HG03095 (cell line): ENCODE measurements around the gene GRM6.
A peak's percentile ranks its signal among the peaks of the same experiment; 100 is the strongest.

ENCODE experiments used
- ATAC-seq: cut with Tn5 transposase; IDR thresholded peaks from one replicate; pipeline ENCODE4 v1.9.1; 2021; ENCODE audit warnings: moderate library complexity; ENCODE audit not compliant: unreplicated experiment

Gene GRM6

GRCh38 chr5:178994580-178995340 is at the start of gene GRM6:
TSS of gene GRM6 (minus strand) at chr5:178995320. CDS start at chr5:178994944, 376 bp downstream.
- ATAC-seq = no peak

GRCh38 chr5:179044765-179045164 is 49.6 kb upstream of the GRM6 start:
- ATAC-seq = no peak

- ATAC-seq = no peak
These were observed 38.0 kb upstream of the GRM6 start for GRCh38 chr5:179033004-179033580.

GRCh38 chr5:179023528-179024189 is 28.5 kb upstream of the GRM6 start, which contains the start of gene ZNF879:
TSS of gene ZNF879 (plus strand) at chr5:179023804. CDS start at chr5:179025005, 1,201 bp downstream.
- ATAC-seq = peak; percentile 55

- ATAC-seq = no peak
These were observed 13.5 kb upstream of the GRM6 start for GRCh38 chr5:179008667-179009066.

GRCh38 chr5:179006564-179006963 is 11.4 kb upstream of the GRM6 start:
- no peak for ATAC-seq

GRCh38 chr5:178998441-178998840 is 3.3 kb upstream of the GRM6 start:
- no peak for ATAC-seq

GRCh38 chr5:178997191-178997590 is 2.1 kb upstream of the GRM6 start:
- ATAC-seq = no peak

GRCh38 chr5:178996156-178996555 is 1.0 kb upstream of the GRM6 start:
- ATAC-seq = no peak

GRCh38 chr5:178995341-178995690 is 196 bp upstream of the GRM6 start:
- ATAC-seq = no peak

- ATAC-seq = no peak
These were observed 1.1 kb downstream of the GRM6 start for GRCh38 chr5:178993955-178994579.

- ATAC-seq = no peak
These were observed 1.8 kb downstream of the GRM6 start for GRCh38 chr5:178993236-178993765.

GRCh38 chr5:178992291-178992895 is 2.7 kb downstream of the GRM6 start:
- ATAC-seq = no peak

GRCh38 chr5:178991190-178992145 is 3.7 kb downstream of the GRM6 start:
- no peak for ATAC-seq

GRCh38 chr5:178990491-178990890 is 4.6 kb downstream of the GRM6 start:
- no peak for ATAC-seq

- ATAC-seq = no peak
These were observed 5.8 kb downstream of the GRM6 start for GRCh38 chr5:178989311-178989710.

- no peak for ATAC-seq
These were observed 6.5 kb downstream of the GRM6 start for GRCh38 chr5:178988436-178989220.

- ATAC-seq = no peak
These were observed 8.7 kb downstream of the GRM6 start for GRCh38 chr5:178986326-178986960.
